HuH-7 (cell line): ENCODE results near the gene GIMAP4.
"Not testable (repeated sequence)": the region's sequence is repeated elsewhere in the genome, so short reads cannot be mapped to it uniquely, and the experiment has no call there.

Experiments
- DNase-seq: peaks from one replicate; pipeline ENCODE4 v3.0.0; 2011; ENCODE audit warnings: low spot score

The GIMAP4 gene

GRCh38 chr7:150567169-150567568 lies at the start of gene GIMAP4:
Gene GIMAP4, plus strand, starts transcription at chr7:150567390. Its CDS starts 2,512 bp downstream, at chr7:150569902.
- DNase-seq = no peak

DNA sequence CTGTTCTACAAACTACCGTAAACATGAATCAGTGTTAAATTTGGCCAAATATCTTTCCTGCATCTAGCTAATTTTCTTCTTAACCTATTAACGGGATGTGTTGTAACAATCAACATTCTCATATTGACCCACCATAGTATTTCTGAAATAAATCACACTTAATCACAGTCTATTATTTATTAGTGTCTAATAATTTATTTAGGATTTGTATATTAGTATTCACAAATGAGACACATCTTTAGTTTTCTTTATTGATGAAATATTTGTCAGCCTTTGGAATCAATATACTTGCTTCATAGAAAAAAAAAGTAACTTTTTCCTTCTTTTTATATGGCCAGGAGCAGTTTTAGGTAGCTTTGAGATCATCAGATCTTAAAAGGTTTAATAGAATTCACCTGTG lies 47.9 kb upstream of the GIMAP4 start:
- DNase-seq = no peak

DNA sequence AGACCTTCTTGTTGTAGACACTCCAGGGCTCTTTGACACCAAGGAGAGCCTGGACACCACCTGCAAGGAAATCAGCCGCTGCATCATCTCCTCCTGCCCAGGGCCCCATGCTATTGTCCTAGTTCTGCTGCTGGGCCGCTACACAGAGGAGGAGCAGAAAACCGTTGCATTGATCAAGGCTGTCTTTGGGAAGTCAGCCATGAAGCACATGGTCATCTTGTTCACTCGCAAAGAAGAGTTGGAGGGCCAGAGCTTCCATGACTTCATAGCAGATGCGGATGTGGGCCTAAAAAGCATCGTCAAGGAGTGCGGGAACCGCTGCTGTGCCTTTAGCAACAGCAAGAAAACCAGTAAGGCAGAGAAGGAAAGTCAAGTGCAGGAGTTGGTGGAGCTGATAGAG lies 47.0 kb upstream of the GIMAP4 start:
- no peak for DNase-seq

DNA sequence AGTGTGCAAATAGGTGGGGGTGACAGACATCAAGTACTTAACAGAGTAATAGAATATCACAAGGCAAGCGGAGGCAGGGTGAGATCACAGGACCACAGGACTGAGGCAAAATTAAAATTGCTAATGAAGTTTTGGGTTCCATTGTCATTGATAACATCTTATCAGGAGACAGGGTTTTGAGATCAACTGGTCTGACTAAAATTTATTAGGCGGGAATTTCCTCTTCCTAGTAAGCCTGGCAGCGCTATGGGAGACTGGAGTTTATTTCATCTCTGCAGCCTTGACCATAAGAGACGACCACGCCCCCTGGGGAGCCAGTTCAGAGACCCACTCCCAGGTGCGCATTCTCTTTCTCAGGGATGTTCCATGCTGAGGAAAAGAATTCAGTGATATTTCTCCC lies 44.3 kb upstream of the GIMAP4 start:
- DNase-seq = not testable (repeated sequence)

GRCh38 chr7:150524018-150524417 lies 43.2 kb upstream of the GIMAP4 start:
- DNase-seq = no peak

- no peak for DNase-seq
These were observed 35.5 kb upstream of the GIMAP4 start for GRCh38 chr7:150531704-150532103.

GRCh38 chr7:150538259-150538658 lies 28.9 kb upstream of the GIMAP4 start:
- no peak for DNase-seq

GRCh38 chr7:150553163-150553562 lies 14.0 kb upstream of the GIMAP4 start:
- no peak for DNase-seq

DNA sequence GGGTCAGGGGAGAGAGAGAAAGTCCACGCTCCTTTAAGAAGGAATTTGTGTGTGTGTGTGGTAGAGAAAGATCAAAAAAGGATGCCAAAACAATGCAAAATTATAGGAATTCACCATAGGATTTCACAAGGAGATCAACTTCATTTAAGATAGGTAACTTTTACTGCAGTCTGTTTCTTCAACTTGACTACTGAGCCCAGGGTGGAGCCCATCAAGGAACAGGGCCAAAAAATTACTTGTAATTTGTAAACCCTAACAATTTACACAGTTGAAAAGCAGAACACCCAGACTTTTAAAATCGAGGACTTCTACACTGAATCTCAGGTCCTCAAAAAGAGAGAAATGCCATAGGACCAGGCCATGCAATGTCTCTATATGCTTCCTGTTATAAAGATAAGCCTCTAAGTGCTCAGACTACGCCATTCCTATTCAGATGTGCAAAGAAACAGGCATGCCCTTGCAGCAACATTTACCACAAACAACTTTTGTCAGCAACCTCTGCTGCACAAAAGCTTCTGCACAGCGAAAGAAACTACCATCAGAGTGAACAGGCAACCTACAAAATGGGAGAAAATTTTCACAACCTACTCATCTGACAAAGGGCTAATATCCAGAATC lies 10.6 kb upstream of the GIMAP4 start:
- no peak for DNase-seq

DNA sequence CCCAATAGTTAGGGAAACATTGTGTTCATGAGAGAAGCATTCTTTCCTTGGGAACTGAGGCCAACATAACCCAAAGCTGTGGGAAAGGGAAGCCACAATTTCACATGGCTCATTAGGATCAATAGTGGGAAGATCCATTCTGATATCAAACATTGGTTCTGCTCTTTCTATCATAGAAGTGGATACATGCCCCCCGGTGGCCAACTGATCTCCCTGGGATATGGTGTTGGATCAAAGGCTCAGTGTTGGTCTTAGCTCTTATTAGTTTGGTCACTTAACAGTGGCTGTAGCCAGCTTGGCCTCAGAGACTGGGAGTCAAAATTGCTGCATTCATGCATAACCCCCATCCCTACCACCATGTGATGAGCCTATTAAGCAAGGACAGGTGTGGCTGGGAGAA lies 6.7 kb upstream of the GIMAP4 start:
- no peak for DNase-seq

DNA sequence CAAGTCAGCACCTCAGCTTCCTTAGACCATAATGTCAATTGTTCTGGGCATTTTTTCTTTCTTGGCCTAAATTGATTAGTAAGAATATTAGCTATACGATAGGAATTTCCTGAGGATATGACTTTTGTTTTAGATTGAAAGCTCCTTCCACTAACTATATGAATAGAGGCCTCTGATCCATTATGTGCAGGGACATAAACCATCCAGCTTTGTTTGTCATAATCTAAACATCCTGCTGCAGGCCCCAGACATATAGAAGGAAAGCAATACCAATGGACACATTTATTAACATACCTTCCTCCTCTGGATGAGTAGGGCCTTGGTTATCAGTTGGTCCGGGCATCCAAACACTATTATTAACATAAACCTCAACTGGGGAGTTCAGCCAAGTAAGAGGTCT lies 4.3 kb upstream of the GIMAP4 start:
- no peak for DNase-seq

DNA sequence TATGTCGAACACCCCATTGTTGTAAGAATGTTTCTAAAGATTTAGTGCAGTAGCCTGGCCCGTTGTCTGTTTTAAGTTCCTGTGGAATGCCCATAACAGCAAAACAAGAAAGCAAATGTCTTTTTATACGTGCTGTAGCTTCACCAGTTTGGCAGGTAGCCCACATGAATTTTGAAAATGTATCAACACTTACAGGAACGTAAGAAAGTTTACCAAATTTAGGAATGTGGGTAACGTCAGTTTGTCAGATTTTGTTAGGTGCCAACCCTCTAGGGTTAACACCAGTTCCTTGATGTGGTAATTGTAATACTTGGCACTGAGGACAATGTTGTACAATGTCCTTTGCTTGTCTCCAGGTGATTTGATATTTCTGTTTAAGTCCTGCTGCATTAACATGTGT lies 3.2 kb upstream of the GIMAP4 start:
- DNase-seq = no peak

GRCh38 chr7:150564566-150564965 lies 2.6 kb upstream of the GIMAP4 start:
- DNase-seq = no peak

DNA sequence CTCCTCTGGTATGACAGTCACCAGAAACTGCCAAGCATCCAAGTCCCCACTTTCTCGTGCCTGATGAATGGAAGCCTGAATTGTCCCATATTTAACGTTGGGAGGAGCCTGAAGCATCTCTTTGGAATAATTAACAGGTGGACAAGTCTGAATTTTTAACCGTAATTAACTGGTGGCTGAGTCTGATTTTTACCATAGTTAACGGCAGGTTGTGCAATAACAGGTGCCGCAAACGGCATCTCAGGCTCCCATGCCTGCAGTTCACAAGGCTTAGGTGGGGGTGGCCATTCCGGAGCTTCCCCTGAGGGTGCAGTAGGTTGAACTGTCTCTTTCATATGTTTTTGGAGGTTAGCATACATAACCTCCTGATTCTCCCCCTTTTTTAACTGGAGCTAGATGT lies 2.0 kb upstream of the GIMAP4 start:
- DNase-seq = no peak

DNA sequence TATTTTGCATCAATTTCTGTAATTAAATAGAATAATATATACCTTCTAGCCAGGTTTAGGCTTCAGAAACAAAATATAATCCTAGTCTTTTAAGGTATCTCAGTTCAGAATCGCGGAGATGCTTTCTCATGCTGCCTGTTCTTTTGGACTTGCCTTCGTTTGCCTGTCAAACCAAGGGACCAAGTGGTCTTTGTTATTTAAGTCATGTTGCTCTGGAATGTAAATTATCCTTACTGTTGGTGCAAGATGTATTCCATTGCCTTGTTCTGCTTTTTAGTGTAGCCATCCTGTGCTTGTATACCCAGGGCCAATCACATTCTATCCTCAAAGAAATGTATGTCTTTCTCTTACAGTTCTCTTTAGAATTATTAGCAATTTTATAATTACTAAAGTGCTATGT lies 1.1 kb upstream of the GIMAP4 start:
- DNase-seq = no peak

GRCh38 chr7:150566572-150566971 lies 618 bp upstream of the GIMAP4 start:
- DNase-seq = no peak

DNA sequence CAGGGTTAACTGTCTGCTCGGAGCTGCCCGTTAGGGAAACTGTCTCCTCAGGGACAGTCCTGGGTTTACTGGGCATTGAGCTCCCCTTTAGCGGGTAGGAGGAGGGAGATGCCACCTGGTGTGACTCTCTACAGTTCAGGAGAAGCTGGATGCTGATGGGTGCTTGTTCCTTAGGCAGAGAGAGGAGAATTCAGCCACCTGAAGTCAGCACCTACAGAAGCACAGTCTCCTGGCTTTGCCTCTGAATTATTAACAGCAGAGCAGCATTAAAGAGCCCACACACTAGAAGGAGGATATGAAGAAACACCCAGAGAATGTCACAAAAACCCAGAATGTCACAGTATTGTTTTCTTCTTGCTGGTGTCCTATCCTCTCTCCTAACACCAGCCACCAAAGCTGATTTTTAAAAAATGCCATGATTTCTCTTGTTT lies 696 bp downstream of the GIMAP4 start:
- no peak for DNase-seq

DNA sequence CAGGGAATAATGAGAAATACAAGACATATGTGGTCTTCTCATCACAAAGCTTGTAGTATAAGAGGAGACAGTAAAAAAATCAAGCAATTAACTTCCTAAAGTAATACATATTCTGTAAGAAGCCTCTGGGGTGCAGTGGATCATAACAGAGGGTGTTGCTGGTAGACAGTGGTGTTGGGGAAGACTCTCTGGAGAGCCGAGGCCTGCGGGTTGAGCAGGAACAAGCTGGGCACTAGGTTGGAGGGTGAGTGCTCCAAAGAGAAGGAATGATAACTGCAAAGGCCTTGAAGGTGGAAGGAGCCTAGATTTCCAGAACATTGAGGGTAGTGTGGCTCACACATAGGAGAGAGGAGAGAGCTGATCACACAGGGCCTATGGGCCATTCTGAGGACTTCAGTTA lies 1.5 kb downstream of the GIMAP4 start:
- DNase-seq = no peak

GRCh38 chr7:150569245-150569955 lies 2.2 kb downstream of the GIMAP4 start:
- DNase-seq = no peak

DNA sequence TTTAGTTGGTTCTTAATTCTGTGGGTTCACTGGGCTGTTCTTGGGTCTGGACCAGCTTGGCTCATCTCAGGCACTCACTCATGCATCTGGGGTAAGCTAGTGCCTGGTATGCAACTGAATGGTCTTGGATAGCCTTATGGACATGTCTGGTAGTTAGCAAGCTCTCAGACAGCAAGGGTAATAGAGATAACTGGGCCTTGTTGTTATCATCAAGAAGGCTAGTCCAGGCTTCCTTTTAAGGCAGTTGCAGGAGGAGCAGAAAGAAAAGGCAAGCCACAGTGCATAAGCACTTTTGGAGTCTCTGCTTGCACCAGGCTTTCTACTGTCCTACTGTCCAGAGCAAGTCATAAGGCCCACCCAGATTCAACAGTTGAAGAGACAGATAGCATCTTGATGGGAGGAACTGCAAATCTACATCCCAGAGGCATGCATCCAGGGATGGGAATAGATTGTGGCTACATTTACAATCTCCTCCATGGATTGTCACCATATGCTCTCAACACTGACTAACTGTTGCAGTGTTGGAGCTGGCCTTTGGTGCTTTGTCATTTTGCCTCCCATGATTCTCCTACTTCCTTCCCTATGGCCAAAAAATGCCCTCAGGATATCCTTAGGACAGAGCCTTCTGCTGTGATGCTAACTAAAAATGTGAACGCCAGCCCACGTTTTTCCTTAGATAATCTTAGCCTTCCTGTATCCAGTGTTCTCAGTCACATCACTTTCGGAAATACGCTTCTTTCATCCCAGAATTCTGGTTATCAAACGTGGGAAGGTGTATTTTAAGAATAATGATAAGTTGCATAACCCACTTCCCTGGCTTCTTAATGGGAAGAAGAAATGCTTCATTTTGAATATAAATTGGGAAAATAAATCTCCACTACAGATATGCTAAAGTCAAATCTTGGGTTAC lies 3.6 kb downstream of the GIMAP4 start:
- no peak for DNase-seq

DNA sequence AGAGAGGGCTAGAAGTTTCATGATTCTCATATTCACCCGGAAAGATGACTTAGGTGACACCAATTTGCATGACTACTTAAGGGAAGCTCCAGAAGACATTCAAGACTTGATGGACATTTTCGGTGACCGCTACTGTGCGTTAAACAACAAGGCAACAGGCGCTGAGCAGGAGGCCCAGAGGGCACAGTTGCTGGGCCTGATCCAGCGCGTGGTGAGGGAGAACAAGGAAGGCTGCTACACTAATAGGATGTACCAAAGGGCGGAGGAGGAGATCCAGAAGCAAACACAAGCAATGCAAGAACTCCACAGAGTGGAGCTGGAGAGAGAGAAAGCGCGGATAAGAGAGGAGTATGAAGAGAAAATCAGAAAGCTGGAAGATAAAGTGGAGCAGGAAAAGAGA lies 5.3 kb downstream of the GIMAP4 start:
- no peak for DNase-seq

DNA sequence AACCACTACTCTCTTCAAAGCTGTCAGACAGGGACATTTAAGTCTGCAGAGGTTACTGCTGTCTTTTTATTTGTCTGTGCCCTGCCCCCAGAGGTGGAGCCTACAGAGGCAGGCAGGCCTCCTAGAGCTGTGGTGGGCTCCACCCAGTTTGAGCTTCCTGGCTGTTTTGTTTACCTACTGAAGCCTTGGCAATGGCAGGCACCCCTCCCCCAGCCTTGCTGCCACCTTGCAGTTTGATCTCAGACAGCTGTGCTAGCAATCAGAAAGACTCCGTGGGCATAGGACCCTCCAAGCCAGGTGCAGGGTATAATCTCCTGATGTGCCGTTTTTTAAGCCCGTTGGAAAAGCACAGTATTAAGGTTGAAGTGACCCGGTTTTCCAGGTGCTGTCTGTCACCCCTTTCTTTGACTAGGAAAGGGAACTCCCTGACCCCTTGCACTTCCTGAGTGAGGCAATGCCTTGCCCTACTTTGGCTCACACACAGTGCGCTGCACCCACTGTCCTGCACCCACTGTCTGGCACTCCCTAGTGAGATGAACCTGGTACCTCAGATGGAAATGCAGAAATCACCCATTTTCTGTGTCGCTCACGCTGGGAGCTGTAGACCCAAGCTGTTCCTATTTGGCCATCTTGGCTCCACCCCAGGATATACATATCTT lies 12.9 kb downstream of the GIMAP4 start:
- DNase-seq = not testable (repeated sequence)
